ENCODE measurements around the gene ARFIP2. TPM values are rescaled to one million over a fixed set of nuclear protein-coding genes. Genes with fewer than 3 reads are reported as not detected.
A peak's percentile ranks its signal among the peaks of the same experiment; 100 is the strongest.

The ARFIP2 gene
- total and polyA plus RNA-seq, 5 donors = 21.4 to 30.0 (median 23.8) TPM

- intact Hi-C loops (cut with DNase I) = no loop called here
- H3K9me3 ChIP-seq (ENCODE audit: control insufficient read depth, low read length) = no peaks in the 10 kb centered on the region
- no peaks in the 10 kb centered on the region for H3K27me3 ChIP-seq (ENCODE audit: control insufficient read depth, insufficient read depth)
- no peak overlapping the region for H3K4me3 ChIP-seq (ENCODE audit: low read length)
- WGBS = 26% methylated on average over 6 of the region's 6 CpGs
- ATAC-seq (peak; percentile 94 to 95), DNase-seq (peak; percentile 93 to 97 (median 96))
- H3K27ac ChIP-seq (ENCODE audit: low read length) = peak overlapping the region; percentile 88
- H3K4me1 ChIP-seq (ENCODE audit: control insufficient read depth, insufficient read depth, low read length) = peaks cover 15% of the 10 kb centered on the region
Measured at GRCh38 chr11:6468712-6469495, 12.2 kb downstream of the ARFIP2 start.

- no peaks in the 10 kb centered on the region for H3K9me3 ChIP-seq (ENCODE audit: control insufficient read depth, low read length)
- no peak for DNase-seq
- H3K4me3 ChIP-seq (ENCODE audit: low read length) = no peak overlapping the region
- H3K27ac ChIP-seq (ENCODE audit: low read length) = no peak overlapping the region
- no peaks in the 10 kb centered on the region for H3K27me3 ChIP-seq (ENCODE audit: control insufficient read depth, insufficient read depth)
- intact Hi-C loops (cut with DNase I) = no loop called here
- no peaks in the 10 kb centered on the region for H3K4me1 ChIP-seq (ENCODE audit: control insufficient read depth, insufficient read depth, low read length)
- 94% methylated on average over 1 of the region's 1 CpG for WGBS
- no peak for ATAC-seq
Measured at GRCh38 chr11:6459099-6459450, 22.1 kb downstream of the ARFIP2 start.

DNA sequence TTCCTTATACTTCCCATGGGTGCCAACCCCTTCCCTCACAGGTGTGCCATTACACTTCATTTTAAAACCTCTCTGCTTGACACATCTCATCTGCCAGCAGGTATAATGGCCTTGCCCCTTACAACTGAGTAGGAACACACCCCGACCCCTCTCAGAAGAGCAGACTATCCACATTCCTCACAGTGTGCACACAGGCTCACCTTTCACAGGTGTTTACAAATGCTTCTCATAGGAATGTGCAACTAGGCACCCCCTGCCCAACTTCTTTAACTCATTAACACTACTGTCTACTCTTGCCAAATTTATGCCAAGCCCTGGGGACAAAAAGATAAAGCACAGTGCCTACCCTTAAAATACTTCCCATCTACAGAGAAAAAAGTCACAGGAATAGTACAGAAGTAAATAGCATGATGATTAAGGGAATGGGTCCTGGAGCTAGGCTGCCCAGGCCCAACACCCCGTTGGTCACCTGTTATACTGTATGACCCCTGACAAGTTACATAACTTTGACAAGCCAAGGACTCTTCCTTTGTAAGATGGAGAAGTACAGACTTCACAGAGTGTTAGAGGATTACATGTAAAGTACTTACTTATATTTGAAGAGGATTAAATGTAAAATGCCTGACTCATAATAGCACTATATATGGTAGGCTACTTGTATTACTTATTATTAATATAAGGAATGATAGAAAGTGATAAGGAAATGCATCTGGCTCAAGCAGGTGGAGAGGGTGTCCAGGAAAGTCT lies 22.6 kb downstream of the ARFIP2 start:
- no peak for ATAC-seq
- Histone ChIP-seq H3K27ac (ENCODE audit: low read length) (no peak overlapping the region), H3K27me3 (ENCODE audit: control insufficient read depth, insufficient read depth) (no peaks in the 10 kb centered on the region), H3K9me3 (ENCODE audit: control insufficient read depth, low read length) (no peaks in the 10 kb centered on the region), H3K4me3 (ENCODE audit: low read length) (no peak overlapping the region), H3K4me1 (ENCODE audit: control insufficient read depth, insufficient read depth, low read length) (no peaks in the 10 kb centered on the region)
- no peak for DNase-seq
- WGBS = 86% methylated on average over 2 of the region's 2 CpGs
- intact Hi-C loops (cut with DNase I) = no loop called here

- intact Hi-C loops (cut with DNase I) = no loop called here
Measured at GRCh38 chr11:6457581-6458320, 23.4 kb downstream of the ARFIP2 start.

DNA sequence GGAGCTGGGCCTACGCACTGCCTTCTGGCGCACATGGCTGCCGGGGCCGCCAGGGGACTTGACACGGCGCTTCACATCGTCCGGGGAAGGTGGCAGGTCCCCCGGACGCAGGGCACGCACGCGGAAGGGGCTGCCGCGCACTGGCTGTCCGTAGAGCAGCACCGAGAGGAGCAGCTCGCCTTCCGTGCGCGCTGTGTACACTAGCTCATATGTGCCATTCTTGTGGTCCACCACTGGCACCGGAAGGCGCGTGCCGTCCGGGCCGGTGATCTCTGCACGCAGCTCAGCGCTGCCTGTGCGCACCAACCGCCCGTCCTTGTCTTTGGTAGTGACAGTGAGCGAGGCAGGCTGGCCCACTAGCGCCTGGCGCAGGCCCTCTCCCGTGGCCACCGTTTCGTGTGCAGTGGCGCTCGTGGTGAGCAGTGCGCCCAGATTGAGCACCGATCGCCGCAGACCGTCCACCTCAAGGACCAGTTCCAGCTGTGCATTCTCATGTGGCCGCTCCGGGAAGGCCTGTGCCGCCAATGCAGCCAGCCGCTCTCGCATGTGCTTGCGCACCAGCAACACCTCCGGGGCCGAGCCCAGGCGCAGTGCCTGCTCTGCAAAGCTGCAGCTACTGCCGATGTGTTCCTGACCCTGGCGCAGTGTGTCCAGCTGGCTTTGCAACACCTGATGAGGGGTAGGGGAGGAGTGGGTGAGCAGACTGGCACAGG lies 24.6 kb downstream of the ARFIP2 start:
- no peaks in the 10 kb centered on the region for H3K4me1 ChIP-seq (ENCODE audit: control insufficient read depth, insufficient read depth, low read length)
- H3K27ac ChIP-seq (ENCODE audit: low read length) = no peak overlapping the region
- DNase-seq (peak in 1 of 3 donors; percentile 55), ATAC-seq (no peak)
- WGBS = 97% methylated on average over 56 of the region's 56 CpGs
- no peaks in the 10 kb centered on the region for H3K27me3 ChIP-seq (ENCODE audit: control insufficient read depth, insufficient read depth)
- H3K4me3 ChIP-seq (ENCODE audit: low read length) = no peak overlapping the region
- intact Hi-C loops (cut with DNase I) = no loop called here
- H3K9me3 ChIP-seq (ENCODE audit: control insufficient read depth, low read length) = no peaks in the 10 kb centered on the region

More at GRCh38 chr11:6457581-6458320, 23.4 kb downstream of the ARFIP2 start:
- Histone ChIP-seq H3K27me3 (ENCODE audit: control insufficient read depth, insufficient read depth) (no peaks in the 10 kb centered on the region), H3K4me3 (ENCODE audit: low read length) (no peak overlapping the region), H3K4me1 (ENCODE audit: control insufficient read depth, insufficient read depth, low read length) (no peaks in the 10 kb centered on the region), H3K9me3 (ENCODE audit: control insufficient read depth, low read length) (no peaks in the 10 kb centered on the region), H3K27ac (ENCODE audit: low read length) (no peak overlapping the region)
- no peak for DNase-seq
- 95% methylated on average over 26 of the region's 26 CpGs for WGBS
- ATAC-seq = peak in 1 of 2 donors; percentile 35

DNA sequence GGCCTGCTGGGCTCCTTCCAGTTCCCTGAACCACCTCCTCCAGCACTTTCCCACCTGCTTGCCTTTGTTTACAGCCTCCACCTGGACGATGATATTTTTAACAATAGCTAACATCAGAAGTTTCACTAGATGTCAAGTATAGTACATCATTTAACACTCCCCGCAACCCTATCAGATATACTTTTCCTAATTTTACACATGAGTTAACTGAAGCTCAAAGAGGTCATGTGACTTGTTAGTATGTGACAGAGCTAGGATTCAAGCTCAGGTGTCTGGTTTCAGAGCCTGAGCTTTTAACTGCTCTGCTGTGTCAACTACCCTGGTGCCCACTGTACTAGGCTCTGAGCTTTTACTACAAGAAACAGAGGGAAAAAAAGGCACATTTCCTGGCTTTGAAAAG lies 26.1 kb downstream of the ARFIP2 start:
- Histone ChIP-seq H3K27me3 (ENCODE audit: control insufficient read depth, insufficient read depth) (no peaks in the 10 kb centered on the region), H3K4me3 (ENCODE audit: low read length) (no peak overlapping the region), H3K27ac (ENCODE audit: low read length) (no peak overlapping the region), H3K4me1 (ENCODE audit: control insufficient read depth, insufficient read depth, low read length) (no peaks in the 10 kb centered on the region), H3K9me3 (ENCODE audit: control insufficient read depth, low read length) (no peaks in the 10 kb centered on the region)
- 67% methylated on average over 2 of the region's 2 CpGs for WGBS
- no peak for ATAC-seq
- DNase-seq = no peak
- intact Hi-C loops (cut with DNase I) = no loop called here

DNA sequence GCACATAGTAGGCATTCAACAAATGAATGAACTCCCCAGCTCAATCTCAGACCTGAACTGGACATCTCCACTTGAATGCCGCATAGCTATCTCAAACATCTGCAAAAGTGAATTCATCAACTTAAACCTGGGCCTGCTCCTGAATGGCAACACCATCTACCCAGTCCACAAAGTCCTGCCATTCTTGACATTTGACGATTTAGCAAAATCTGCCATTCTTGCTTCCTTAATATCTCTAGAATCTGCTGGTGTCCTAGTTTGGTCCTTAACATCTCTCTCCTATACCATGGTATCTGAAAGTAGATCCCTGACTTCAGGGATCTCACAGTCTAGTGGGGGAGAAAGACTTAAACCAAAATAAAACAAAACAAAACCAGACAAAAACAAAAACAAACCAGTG lies 28.0 kb downstream of the ARFIP2 start:
- 93% methylated on average over 2 of the region's 2 CpGs for WGBS
- ATAC-seq = no peak
- Histone ChIP-seq H3K27me3 (ENCODE audit: control insufficient read depth, insufficient read depth) (no peaks in the 10 kb centered on the region), H3K4me1 (ENCODE audit: control insufficient read depth, insufficient read depth, low read length) (no peaks in the 10 kb centered on the region), H3K27ac (ENCODE audit: low read length) (no peak overlapping the region), H3K4me3 (ENCODE audit: low read length) (no peak overlapping the region), H3K9me3 (ENCODE audit: control insufficient read depth, low read length) (no peaks in the 10 kb centered on the region)
- no peak for DNase-seq
- intact Hi-C loops (cut with DNase I) = no loop called here

DNA sequence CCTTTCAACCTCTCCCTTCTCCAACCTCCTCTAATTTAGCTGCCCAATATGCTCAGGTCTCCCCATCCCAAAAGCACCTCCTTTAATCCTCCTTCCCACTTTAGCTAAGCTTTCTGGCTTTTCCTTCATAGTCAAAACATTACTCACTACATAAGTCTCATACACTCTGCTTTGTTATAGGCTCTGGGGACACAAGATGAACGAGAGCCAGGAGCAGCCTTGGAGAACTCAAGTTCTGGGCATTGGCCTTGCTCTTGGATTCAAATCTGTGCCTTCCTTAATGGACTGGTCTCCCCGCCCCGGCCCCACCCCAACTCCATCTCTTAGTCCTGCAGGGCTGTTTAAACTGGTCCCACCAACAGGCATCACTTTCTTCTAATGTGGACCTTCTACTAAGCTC lies 28.9 kb downstream of the ARFIP2 start:
- peak; percentile 62 to 65 for ATAC-seq
- WGBS = 69% methylated on average over 3 of the region's 3 CpGs

DNA sequence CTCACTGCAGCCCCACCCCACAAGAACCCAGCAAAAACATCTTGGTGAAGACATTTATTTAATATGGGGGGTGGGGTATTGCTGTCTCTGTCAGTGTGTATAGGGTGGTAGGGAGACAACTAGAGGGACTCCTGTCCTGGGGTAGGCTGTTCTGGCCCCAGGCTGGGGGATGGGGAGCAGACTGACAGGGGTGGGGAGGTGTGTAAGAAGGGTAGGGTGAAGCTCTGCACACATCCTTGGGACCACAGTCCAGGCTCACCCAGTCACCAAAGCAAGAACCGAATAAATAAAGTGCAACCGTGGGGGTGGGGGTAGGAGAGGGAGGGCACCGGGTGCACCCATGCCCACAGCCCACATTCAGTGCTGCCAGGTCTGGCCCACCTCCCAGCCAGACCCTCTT lies 32.6 kb downstream of the ARFIP2 start:
- ATAC-seq (no peak), DNase-seq (no peak)
- no peaks in the 10 kb centered on the region for H3K27me3 ChIP-seq (ENCODE audit: control insufficient read depth, insufficient read depth)
- WGBS = 90% methylated on average over 3 of the region's 3 CpGs
- no peak overlapping the region for H3K27ac ChIP-seq (ENCODE audit: low read length)
- intact Hi-C loops (cut with DNase I) = loop anchor here in 2 of 4 donors (10.0 kb wide), 1 partner anchor 56 kb away; no protein-coding TSS in a partner anchor
- H3K9me3 ChIP-seq (ENCODE audit: control insufficient read depth, low read length) = no peaks in the 10 kb centered on the region
- no peaks in the 10 kb centered on the region for H3K4me1 ChIP-seq (ENCODE audit: control insufficient read depth, insufficient read depth, low read length)
- no peak overlapping the region for H3K4me3 ChIP-seq (ENCODE audit: low read length)

More for the DNA sequence above, 28.9 kb downstream of the ARFIP2 start:
- H3K4me3 ChIP-seq (ENCODE audit: low read length) = no peak overlapping the region
- H3K9me3 ChIP-seq (ENCODE audit: control insufficient read depth, low read length) = no peaks in the 10 kb centered on the region
- no peaks in the 10 kb centered on the region for H3K27me3 ChIP-seq (ENCODE audit: control insufficient read depth, insufficient read depth)
- intact Hi-C loops (cut with DNase I) = no loop called here
- no peaks in the 10 kb centered on the region for H3K4me1 ChIP-seq (ENCODE audit: control insufficient read depth, insufficient read depth, low read length)
- DNase-seq = peak in 2 of 3 donors; percentile 54 to 72
- no peak overlapping the region for H3K27ac ChIP-seq (ENCODE audit: low read length)

- WGBS = 29% methylated on average over 5 of the region's 5 CpGs
- no peaks in the 10 kb centered on the region for H3K9me3 ChIP-seq (ENCODE audit: control insufficient read depth, low read length)
- no peak overlapping the region for H3K27ac ChIP-seq (ENCODE audit: low read length)
- intact Hi-C loops (cut with DNase I) = loop anchor here in 3 of 4 donors (2.0 to 10.0 kb wide), 3 partner anchors 23 to 61 kb away; no protein-coding TSS in a partner anchor
- no peaks in the 10 kb centered on the region for H3K27me3 ChIP-seq (ENCODE audit: control insufficient read depth, insufficient read depth)
- no peak overlapping the region for H3K4me3 ChIP-seq (ENCODE audit: low read length)
- H3K4me1 ChIP-seq (ENCODE audit: control insufficient read depth, insufficient read depth, low read length) = no peaks in the 10 kb centered on the region
- DNase-seq (peak; percentile 57 to 78 (median 77)), ATAC-seq (peak; percentile 68 to 84)
Measured at GRCh38 chr11:6443269-6444003, 37.7 kb downstream of the ARFIP2 start.

Measured in right cardiac atrium (tissue), 5 donors.